GM21381 (cell line): Measurements from ENCODE around the gene TFPI.
"Not testable (repeated sequence)": the region's sequence is repeated elsewhere in the genome, so short reads cannot be mapped to it uniquely, and the experiment has no call there.

ENCODE experiments used
- ATAC-seq: cut with Tn5 transposase; IDR thresholded peaks from one replicate; pipeline ENCODE4 v1.9.1; 2021; ENCODE audit warnings: mild to moderate bottlenecking, moderate library complexity; ENCODE audit not compliant: unreplicated experiment

The TFPI gene

DNA sequence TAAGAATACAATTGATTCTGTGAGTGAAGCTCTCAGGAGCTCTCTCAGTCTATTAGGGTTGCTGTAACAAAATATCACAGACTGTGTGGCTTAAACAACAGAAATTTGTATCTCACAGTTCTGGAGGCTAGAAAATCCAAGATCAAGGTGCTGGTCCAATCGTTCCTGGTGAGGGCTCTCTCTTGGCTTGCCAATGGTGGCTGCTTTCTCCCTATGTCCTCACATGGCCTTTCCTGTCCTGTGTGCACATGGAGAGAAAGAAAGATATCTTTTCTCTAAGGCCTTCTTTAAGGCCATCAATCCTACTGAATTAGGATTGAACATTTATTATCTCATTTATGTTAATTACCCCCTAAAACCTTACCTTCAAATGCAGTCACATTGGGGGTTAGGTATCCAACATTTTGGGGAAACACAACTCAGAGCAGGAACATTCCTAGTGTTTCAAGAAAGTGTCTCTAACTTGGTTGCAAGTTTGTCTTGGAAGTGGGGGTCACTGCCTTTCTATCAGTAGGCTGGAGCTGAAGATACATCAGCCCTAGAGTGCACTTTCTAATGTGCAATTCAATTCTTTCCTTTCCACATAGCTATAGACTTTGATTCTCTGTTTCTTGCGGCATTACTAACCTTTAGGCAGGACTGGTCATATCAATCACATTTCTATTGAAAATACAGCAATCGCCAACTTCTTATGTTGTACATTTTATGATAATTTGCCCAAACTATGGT is 24.8 kb downstream of the TFPI start:
- ATAC-seq, result no peak

DNA sequence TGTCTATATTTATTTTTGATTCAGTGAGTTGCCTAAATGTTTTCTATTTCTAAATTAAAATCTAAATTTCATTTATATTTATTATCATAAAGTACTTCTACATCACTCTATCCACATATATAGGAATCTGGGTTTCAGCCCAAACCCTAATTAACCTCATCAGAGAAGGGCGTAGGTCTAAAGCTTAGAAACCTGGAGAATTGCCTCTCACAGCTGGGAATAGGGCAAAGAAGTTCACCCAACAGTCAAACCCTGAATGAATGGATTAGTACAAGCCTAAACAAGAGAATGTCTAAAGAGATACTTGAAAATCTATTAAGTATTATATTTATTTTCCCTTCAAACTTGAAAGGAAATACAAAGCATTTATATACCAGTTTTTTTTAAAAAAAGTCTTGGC is 26.2 kb downstream of the TFPI start:
- ATAC-seq, result no peak

DNA sequence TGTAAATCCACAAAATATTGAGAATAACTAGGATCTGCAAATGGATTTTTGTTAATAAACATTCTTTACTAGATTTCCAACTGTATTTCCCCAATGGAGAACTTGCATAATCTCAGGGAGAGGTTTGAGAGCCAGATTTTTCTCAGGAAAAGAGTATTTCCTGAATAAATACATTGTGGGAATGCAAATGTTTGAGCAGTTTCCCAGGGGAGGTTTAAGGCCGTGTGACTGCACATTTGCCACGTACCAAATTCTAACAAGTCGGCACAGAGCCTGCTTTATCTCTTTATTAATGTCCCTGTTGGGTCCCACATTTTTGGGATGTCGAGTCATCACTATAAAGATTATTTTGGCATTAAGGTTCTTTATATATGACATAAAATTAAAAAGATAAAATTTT is 27.0 kb downstream of the TFPI start:
- no peak for ATAC-seq

DNA sequence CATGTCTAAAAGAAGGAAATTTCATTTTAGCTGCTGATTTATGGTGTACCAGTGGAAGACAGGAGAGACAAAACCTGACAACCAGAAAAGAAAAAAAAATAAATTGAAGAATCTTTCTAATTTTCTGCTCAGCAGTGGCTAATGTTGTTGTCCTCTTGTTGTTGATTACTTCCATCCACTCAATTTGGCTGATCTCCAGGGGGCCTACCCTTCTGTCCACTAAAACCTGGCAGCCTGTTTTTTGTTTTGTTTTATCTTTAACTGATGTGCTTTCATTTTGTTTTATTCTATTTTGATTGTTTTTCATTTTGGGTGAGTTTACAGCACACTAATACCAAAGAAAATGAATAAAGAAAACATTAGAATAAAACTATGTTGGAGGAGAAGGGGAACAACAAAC is 27.4 kb downstream of the TFPI start:
- no peak for ATAC-seq

DNA sequence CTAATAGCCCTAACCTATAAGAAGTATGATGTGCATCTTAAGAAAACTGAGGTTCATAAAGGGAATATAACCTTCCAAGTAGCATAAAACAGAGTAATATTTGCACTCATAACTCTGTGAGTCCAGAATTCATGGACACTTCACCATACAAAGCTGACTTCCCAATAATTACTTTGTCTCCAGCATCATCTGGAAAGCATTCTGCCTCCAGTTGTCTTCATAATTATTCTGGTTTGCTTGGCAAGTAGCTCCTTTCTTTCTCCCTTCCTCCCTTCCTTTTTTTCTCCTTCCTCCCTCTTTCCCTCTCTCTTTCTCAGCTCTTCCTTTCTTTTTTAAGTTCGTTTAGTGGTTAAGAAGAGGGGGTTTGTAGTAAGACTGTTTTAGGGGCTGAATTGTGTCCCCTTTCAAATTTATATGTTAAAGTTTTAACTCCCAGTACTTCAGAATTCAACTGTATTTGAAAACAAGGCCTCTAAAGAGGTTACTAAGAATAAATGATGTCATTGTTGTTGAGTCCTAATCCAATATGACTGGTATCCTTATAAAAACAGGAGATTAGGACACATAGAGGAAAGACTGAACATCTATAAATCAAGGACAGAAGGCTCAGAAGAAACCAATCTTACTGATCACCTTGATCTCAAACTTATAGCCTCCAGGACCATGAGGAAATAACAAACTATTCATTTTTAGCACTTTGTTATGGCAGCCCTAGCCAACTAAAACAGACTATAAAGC is 28.9 kb downstream of the TFPI start:
- ATAC-seq, result no peak

DNA sequence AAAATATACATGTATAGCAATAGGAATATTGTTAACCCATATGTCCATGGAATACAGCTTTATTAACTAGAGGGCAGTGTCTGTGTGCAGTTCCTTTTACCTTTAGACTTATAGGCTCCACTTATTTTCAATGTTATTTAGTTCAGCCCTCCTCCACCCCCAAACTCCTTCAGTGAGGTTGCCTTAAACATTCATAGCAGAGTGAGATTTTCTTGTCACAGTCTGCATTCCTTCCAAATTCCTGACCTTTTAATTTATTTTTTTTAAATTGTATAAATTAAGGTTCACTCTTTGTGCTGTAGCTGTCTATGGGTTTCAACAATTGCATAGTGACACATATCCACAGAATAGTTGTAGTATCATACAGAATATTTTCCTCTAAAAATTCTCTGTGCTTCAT is 30.9 kb downstream of the TFPI start:
- ATAC-seq, result no peak

DNA sequence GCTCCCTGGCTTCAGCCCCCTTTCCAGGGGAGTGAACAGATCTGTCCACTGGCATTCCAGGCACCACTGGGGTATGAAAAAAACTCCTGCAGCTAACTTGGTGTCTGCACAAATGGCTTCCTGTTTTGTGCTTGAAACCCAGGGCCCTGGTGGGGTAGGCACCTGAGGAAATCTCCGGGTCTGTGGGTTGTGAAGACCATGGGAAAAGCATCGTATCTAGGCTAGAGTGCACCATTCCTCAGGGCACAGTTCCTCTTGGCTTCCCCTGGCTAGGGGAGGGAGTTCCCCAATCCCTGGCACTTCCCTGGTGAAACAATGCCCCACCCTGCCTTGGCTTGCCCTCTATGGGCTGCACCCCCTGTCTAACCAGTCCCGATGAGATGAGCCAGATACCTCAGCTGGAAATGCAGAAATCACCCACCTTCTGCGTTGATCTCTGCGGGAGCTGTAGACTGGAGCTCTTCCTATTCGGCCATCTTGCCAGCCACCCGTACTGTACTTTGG is 34.1 kb downstream of the TFPI start:
- ATAC-seq, result no peak

DNA sequence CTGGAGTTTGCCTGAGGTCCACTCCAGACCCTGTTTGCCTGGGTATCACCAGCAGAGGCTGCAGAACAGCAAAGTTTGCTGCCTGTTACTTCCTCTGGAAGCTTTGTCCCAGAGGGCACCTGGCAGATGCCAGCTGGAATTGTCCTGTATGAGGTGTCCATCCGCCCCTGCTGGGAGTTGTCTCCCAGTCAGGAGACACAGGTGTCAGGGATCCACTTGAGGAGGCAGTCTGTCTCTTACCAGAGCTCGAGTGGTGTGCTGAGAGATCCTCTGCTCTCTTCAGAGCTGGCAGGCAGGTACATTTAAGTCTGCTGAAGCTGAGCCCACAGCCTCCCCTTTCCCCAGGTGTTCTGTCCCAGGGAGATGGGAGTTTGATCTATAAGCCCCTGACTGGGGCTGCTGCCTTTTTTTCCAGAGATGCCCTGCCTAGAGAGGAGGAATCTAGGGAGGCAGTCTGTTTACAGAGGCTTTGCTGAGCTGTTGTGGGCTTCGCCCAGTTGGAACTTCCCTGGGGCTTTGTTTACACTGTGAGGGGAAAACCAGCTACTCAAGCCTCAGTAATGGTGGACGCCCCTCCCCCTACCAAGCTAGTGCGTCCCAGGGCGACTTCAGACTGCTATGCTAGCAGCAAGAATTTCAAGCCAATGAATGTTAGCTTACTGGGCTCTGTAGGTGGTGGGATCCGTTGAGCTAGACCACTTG is 34.7 kb downstream of the TFPI start:
- no peak for ATAC-seq

DNA sequence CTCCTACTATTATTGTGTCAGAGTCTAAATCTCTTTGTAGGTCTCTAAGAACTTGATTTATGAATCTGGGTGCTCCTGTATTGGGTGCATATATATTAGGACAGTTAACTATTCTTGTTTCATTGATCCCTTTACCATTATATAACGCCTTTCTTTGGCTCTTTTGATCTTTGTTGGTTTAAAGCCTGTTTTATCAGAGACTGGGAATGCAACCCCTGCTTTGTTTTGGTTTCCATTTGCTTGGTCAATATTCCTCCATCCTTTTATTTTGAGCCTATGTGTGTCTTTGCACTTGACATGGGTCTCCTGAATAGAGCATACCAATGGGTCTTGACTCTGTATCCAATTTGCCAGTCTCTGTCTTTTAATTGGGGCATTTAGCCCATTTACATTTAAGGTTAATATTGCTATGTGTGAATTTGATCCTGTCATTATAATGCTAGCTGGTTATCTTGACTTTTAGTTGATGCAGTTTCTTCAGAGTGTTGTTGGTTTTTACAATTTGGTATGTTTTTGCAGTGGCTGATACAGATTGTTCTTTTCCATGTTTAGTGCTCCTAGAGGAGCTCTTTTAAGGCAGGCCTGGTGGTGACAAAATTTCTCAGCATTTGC is 36.4 kb downstream of the TFPI start:
- not testable (repeated sequence) for ATAC-seq

DNA sequence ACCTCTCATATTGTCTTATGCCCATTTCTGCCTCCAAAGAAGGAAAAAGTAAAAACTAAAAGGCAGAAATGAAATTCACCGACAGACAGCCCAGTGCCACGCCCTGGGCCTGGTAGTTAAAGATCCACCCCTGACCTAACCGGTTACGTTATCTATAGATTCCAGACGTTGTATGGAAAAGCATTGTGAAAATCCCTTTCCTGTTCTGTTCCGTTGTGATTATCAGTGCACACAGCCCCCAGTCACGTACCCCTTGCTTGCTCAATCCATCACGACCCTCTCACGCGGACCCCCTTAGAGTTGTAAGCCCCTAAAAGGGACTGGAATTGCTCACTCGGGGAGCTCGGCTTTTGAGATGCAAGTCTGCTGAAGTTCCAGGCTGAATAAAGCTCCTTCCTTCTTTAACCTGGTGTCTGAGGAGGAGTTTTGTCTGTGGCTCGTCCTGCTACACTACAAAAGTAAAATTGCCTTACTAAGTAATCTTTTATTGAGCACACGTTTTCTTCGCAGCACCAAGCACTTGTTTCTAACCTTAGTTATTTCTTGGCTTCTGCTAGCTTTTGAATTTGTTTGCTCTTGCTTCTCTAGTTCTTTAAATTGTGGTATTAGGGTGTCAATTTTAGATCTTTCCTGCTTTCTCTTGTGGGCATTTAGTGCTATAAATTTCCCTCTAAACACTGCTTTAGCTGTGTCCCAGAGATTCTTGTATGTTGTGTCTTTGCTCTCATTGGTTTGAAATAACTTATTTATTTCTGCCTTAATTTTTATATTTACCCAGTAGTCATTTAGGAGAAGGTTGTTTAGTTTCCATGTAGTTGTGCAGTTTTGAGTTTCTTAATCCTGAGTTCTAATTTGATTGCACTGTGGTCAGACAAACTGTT is 37.4 kb downstream of the TFPI start:
- ATAC-seq, result not testable (repeated sequence)

DNA sequence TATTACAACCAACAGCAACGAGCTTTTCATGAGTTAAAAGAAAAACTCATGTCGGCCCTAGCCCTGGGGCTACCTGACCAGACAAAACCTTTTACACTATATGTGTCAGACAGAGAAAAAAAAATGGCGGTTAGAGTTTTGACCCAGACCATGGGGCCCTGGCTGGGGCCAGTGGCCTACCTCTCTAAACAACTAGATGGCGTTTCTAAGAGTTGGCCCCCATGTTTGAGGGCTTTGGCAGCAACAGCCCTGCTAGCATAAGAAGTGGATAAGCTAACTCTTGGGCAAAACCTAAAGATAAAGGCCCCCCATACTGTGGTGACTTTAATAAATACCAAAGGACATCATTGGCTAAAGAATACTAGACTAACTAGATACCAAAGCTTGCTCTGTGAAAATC is 39.3 kb downstream of the TFPI start:
- no peak for ATAC-seq

DNA sequence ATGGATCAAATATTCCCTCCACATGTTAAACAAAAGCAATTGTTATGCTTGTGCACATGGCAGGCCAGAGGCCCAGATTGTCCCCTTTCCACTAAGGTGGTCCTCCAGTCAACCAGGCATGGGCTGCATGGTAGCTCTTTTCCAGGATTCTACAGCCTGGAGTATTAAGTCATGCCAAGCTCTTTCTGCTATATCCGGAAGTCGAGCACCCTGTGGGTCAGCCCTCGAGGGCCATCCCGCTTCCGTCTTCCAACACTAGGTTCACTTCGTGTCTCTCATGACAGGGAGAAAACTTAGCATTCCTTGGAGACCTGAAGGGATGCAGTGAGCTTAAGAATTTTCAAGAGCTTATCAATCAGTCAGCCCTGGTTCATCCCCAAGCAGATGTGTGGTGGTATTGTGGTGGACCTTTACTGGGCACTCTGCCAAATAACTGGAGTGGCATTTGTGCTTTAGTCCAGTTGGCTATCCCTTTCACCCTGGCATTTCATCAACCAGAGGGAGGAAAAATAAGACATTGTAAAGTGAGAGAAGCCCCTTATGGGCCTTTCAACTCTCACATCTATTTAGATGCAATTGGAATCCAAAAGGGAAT is 39.9 kb downstream of the TFPI start:
- ATAC-seq, result not testable (repeated sequence)

DNA sequence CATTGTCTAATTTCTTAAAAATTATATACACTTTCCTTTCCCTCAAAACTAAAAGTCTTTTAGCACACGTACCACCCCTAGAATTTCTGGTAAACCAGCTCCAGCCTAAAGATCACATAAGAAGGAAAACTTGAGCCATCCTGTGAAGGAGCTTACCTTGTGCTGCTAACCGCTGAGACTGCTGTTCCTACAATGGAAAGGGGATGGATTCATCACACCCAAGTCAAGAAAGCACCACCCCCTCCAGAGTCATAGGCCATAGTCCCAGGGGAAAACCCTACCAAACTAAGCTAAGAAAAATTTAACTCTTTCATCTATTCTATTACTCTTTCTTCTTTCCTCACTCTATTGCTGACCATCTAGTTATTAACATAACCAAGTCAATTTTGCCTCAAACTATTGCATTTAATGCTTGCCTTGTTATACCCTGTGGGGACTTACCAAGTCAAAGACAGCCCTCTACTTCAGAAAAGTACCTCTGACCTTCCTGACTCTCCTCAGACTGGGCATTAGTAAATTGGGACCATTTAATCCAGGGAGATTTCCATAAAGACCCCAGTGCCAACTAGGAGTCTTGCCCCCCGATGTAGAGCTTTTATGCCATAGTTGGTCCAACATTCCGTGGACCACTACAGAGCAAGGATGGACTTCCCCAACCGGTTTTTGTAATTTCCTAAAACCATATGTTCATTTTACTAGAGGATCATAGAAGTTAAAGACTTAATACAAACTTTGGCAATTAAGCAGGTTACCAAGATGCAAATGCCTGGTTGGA is 40.6 kb downstream of the TFPI start:
- ATAC-seq, result not testable (repeated sequence)

DNA sequence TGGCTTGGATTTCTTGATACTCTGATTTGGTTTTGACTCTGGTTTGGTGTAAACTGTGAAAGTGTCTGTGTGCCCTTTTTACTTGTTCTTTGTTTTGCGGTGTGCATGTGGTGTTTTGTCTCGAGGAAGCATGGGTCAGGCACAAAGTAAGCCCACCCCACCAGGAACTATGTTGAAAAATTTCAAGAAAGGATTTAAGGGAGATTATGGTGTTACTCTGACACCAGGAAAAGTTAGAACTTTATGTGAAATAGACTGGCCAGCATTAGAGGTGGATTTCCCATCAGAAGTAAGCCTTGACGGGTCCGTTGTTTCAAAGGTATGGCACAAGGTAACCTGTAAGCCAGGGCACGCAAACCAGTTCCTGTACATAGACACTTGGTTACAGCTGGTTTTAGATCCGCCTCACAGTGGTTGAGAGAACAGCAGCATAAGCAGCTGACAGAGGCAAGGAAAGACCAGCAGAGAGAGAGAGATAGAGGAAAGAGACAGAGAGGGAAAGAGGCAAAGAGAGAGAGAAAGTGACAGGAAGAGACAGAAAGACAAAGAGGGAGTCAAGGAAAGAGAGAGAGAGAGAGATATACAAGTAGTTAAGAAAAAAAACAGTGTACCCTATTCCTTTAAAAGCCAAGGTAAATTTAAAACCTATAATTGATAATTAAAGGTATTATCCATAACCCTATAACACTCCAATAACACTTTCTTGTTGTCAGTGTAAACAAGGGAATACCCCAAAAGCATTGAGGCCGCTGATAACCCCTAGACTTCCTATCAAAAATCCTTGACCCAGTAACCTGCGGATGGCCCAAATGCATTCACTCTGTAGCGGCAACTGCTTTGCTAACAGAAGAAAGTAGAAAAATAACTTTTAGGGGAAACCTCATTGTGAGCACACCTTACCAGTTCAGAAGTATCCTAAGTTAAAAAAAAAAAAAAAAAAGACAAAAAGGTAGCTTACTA is 42.6 kb downstream of the TFPI start:
- no peak for ATAC-seq

DNA sequence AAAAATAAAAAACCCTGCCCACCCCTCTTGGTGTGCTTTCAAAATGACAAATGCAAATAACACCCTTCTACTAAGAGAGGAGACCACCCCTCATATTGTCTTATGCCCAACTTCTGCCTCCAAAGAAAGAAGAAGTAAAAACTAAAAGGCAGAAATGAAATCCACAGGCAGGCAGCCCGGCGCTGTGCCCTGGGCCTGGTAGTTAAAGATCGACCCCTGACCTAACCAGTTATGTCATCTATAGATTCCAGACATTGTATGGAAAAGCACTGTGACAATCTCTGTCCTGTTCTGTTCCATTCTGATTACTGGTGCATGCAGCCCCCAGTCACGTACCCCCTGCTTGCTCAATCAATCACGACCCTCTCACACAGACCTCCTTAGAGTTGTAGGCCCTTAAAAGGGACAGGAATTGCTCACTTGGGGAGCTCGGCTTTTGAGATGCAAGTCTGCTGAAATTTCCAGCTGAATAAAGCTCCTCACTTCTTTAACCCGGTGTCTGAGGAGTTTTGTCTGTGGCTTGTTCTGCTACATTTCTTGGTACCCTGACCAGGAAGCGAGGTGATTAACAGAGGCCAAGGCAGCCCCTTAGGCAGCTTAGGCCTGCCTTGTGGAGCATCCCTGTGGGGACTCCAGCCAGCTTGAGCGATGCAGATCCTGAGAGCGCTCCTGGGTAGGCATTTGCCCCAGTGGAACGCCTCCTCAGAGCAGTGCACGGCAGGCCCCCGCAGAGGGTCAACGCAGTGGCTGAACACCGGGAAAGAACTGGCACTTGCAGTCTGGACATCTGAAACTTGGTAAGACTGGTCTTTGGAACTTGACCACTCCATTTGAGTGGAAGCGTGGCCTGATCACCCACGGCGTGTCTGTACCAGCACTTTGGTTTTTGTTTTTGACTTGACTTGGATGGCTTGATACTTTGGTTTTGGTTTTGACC is 43.5 kb downstream of the TFPI start:
- not testable (repeated sequence) for ATAC-seq

DNA sequence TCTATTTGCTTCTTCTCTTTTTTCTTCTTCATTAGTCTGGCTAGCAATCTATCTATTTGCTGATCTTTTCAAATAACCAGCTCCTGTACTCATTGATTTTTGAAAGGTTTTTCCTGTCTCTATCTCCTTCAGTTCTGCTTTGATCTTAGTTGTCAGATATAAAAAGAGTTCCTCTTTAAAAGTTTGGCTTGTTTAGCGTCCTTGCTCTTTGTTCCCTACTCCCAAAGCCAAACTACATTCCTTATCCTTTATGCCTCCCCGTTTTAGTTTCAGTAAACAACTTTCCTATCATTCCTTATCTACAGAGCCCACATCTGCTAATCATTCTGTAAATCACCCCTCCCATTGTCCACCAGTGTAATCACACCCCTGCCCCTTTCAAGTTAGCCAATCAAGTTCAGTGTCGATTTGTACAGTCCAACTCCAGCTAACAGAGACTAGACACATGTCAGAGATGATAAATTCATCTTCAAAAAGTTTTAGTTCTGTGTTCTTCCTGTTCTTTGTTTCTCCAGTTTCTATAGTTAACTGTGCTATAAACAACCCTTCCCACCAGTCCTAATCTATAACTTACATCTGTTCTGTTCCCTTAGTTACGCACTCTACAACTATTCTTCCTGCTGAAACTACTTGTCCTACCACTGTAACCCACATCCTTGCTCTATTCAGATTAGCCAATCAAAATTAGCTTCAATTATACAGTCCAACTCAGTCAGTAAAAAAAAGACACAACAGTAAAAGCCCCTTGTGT is 44.4 kb downstream of the TFPI start:
- no peak for ATAC-seq
